NCI-H2196 (cell line): ENCODE results near the gene WTAP.
A peak's percentile ranks its signal among the peaks of the same experiment; 100 is the strongest.
"Not testable (repeated sequence)": the region's sequence is repeated elsewhere in the genome, so short reads cannot be mapped to it uniquely, and the experiment has no call there.

Experiments used
- DNase-seq: peaks from one replicate; lab custom pipeline; 2025; ENCODE audit not compliant: unreplicated experiment; lab: John Stamatoyannopoulos, UW

The WTAP gene

GRCh38 chr6:159726918-159727716 lies at the start of gene WTAP:
TSS of gene WTAP (plus strand) at chr6:159727506. CDS start at chr6:159736266, 8,760 bp downstream.
- DNase-seq: peak; percentile 80

DNA sequence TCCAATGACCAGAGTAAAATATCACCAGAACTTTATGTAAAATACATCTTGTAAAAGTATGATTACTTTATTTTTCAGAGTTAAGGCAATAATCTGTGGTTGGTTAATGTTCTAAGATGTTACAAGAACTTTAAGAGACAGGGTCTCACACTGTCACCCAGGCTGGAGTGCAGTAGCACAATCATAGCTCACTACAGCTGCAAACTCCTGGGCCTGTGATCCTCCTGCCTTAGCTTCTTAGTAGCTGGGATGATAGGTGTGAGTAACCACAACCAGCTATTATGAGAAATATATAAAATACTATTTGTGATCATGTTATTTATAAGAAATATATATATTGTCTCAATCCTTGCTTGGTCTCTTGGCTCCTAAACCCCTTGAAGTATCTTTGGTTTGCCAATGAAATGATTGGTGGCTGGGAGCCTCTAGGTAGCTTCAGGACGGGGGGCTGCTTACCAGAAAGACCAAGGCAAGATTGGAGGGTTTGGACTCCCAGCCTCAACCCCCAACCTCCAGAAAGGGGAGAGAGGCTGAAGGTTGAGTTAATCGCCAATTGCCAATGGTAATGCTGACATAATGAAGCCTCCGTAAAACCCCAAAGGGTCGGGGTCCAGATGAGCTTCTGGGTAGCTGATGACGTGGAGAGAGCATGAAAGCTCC lies 49.7 kb upstream of the WTAP start:
- DNase-seq: no peak

DNA sequence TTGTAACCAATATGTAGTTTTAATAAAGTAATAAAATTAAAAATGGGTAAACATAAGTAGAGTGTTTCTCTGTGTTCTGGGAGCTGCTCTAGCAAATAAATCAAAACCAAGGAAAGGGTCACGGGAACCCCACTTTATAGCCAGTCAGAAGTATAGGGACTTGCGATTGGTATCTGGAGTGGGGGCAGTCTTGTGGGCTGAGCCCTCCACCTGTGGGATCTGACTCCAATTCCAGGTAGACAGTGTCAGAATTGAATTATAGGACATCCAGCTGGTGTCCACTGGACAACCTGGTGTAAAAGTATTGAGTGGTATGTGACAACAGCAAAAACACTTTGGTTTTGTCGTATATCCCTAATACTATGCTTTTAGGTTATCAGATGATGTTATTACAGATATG lies 48.7 kb upstream of the WTAP start:
- DNase-seq: no peak

DNA sequence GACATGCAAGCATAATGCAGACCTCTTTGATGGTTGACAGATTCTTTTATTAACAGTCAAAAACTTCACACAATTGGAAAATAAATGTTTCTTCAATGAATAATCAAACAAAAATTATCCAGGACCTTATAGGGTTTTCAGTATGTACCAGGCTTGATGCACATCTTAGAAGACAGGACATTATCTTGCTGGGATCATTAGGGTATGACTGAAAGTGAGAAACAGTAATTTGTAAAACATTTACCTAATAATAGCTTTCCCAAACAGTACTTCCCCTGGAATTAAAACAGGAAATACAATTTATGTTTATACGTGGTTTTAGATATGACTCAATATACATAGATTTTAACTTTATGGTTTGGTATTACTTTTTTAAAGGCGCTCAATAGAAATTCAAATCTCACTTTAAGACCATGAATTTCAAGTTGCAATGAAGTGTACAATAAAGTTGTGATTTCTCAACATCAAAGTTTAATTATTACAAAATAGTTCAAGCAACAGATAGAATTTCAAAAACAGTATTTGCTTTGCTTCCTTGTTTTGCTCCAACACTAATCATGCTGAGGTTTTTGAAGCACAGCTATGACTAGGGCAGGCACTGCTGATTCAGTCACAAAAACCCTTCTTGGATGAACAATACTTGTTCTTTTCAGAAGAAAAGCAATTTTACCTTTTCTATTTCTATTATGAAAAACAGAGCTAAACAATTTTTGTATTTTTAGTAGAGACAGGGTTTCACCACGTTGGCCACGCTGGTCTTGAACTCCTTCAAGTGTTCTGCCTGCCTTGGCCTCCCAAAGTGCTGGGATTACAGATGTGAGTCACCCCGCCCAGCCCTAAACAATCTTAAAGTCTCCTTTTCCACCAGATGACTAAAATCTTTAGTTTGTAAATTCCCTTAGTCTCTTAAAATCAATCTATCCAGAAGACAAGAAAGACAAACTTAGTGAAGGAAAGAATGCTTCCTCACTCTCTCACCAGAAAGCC lies 47.9 kb upstream of the WTAP start:
- no peak for DNase-seq

DNA sequence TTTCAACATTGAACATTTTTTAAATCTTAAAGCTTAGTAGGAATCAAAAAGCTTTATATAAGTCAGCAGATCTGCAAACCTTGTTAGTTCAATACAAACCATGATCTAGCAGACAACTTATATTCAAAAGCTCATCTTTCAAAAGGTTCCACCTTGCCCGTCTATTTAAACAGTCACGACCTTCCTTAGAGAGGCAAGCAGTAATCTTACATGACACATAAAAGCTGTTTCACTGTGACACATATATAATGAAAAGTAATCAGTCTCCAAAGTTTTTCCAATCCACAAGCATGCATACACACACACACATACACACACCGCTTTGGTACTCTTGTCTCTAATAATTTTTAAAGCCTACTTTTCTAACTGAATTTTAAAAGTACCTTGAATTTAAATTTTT lies 47.2 kb upstream of the WTAP start:
- no peak for DNase-seq

GRCh38 chr6:159681191-159681880 lies 46.0 kb upstream of the WTAP start:
- no peak for DNase-seq

- no peak for DNase-seq
Measured at GRCh38 chr6:159682295-159682694, 45.0 kb upstream of the WTAP start.

GRCh38 chr6:159682810-159683209 lies 44.5 kb upstream of the WTAP start:
- DNase-seq: no peak

GRCh38 chr6:159684013-159684304 lies 43.3 kb upstream of the WTAP start:
- no peak for DNase-seq

- DNase-seq: no peak
Measured at GRCh38 chr6:159686040-159686439, 41.3 kb upstream of the WTAP start.

DNA sequence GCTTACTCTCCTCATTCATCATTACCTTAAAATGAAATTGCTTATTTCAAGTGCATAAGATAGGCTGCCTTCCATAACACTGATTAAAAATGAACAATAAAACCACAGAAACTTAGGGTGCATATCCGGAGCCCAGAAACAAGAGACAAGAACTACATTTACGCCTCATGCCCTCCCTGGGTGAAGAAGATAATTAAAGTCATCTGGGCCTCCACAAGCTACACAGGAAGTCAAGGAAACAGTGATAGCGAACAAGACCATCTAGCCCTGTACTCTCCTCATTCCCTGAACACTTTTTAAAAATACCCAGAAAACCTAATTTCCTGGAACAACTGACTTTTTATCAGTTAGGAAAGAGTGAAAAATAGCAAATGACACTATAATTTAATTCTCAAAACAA lies 40.6 kb upstream of the WTAP start:
- no peak for DNase-seq

DNA sequence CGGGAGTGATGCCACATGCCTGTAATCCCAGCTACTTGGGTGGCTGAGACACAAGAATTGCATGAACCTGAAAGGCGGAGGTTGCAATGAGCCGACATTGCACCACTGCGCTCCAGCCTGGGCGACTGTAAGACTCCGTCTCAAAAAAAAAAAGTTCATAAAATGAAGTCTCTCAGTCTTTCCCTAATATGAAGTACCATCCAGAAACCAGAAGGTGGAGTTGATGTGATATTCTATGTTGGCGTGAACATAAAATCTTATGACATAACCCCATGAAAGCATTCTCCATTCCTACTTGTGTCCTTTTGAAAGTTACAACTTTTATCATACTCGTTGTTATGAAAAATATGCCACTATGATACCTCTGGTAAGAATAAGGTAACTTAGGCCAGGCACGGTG lies 40.0 kb upstream of the WTAP start:
- DNase-seq: no peak

DNA sequence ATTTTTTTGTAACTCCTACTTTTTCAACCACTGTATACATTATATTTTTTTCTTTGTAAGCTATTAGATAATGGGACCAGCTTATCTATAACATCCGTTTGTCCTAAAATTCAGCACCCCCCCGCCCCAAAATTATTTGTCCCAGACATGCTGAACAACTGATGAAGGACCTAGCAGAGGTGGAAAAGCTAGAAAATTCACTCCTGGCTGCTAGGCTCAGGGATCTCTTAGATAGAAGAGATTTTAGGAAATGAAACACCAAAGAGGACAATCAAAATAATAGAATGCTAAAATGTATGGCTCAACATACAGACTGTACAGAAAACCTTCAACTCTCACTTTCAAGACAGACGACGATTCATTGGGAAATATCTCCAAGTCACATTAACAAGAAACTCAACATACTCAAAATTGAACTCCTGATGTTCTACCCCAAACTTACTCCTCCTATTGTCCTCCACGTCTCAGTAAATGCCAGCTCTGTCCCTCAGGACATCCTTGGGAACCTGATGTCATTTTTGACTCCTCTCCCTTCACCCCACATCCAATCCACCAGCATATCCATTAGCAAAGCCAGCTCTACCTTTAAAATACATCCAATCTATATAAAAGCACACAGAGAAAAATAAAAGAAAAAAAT lies 38.9 kb upstream of the WTAP start:
- DNase-seq: no peak

GRCh38 chr6:159689001-159689400 lies 38.3 kb upstream of the WTAP start:
- DNase-seq: no peak

DNA sequence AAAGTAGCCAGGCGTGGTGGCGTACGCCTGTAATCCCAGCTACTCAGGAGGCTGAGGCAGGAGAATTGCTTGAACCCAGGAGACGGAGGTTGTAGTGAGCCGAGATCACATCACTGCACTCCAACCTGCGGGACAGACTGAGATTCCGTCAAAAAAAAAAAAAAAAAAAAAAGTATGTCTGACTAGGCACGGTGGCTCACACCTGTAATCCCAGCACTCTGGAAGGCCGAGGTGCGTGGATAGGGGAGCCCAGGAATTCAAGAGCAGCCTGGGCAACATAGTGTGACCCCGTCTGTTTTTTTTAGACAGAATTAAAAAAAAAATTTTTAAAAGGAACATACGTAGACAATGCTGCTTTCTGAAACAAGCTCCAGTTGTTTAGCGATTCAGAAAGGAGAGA lies 37.2 kb upstream of the WTAP start:
- DNase-seq: not testable (repeated sequence)

- DNase-seq: peak; percentile 7
Measured at GRCh38 chr6:159691133-159691962, 36.0 kb upstream of the WTAP start.

GRCh38 chr6:159691963-159692287 lies 35.4 kb upstream of the WTAP start:
- no peak for DNase-seq

GRCh38 chr6:159692303-159693127 lies 34.8 kb upstream of the WTAP start:
- no peak for DNase-seq
